ENCODE data around the gene YIPF5. TPM values are rescaled to one million over a fixed set of nuclear protein-coding genes. Genes with fewer than 3 reads are reported as not detected.

Gene YIPF5
- total RNA-seq, 1 experiment from 2014 or later, result 111 TPM

Other genes starting within 250 kb of the YIPF5 start
- 0.02 and 0.13 TPM in 2 replicates for gene KCTD16, start 214 bp upstream of the YIPF5 start, total RNA-seq (2014; rRNA removed; shearing (Covaris generic); ENCODE audit: low replicate concordance)